PC-9 (cell line): Measurements from ENCODE around the gene TOM1L2. TPM values are rescaled to one million over a fixed set of nuclear protein-coding genes. Genes with fewer than 3 reads are reported as not detected.

Experiments
- BruUV-seq: library from RNA; stranded (reverse); fragments of 400-500 nt; replicated peaks from 2 replicates; lab custom pipeline; 2021; lab: Mats Ljungman, UMichigan
- CTCF ChIA-PET: fragments of 300-600 bp; sonication (Branson Sonifier 250); formaldehyde crosslinking; loops from one replicate; lab custom pipeline; 2022; ENCODE audit warnings: antibody characterized with exemption; lab: Charles Lee
- POLR2A ChIA-PET: fragments of 300-600 bp; sonication (Branson Sonifier 250); formaldehyde crosslinking; loops from one replicate; lab custom pipeline; 2022; ENCODE audit warnings: antibody characterized with exemption; ENCODE audit not compliant: unreplicated experiment; lab: Charles Lee
- DNase-seq, 2 experiments: peaks; one replicate each; pipeline versions ENCODE4 v3.0.0 to v3.0.0-alpha.2; 2015 to 2022; ENCODE audit warnings: mixed read lengths in 1 of 2
- H2AFZ ChIP-seq: fragments of 200-600 bp; sonication (generic); 2 replicates; pipeline ENCODE4 v1.8.1; 2017; ENCODE audit warnings: antibody characterized with exemption
- H3F3A ChIP-seq: fragments of 200-600 bp; sonication (generic); 2 replicates; pipeline ENCODE4 v1.8.1; 2017; ENCODE audit warnings: antibody characterized with exemption, mild to moderate bottlenecking, low read depth; ENCODE audit not compliant: insufficient read depth
- H3K27ac ChIP-seq: fragments of 200-600 bp; sonication (generic); 2 replicates; pipeline ENCODE4 v1.6.1; 2016; ENCODE audit warnings: mixed run types
- H3K27me3 ChIP-seq: fragments of 200-600 bp; sonication (generic); 2 replicates; pipeline ENCODE4 v1.6.1; 2016; ENCODE audit warnings: low read depth, mixed run types; ENCODE audit not compliant: insufficient read depth
- H3K36me3 ChIP-seq: fragments of 200-600 bp; sonication (generic); 2 replicates; pipeline ENCODE4 v1.6.1; 2016; ENCODE audit warnings: low read depth, mixed run types
- H3K4me1 ChIP-seq: fragments of 200-600 bp; sonication (generic); replicated peaks from 2 replicates; pipeline ENCODE4 v1.6.1; 2016; ENCODE audit warnings: mixed run types; ENCODE audit not compliant: insufficient read depth
- H3K4me2 ChIP-seq: fragments of 200-600 bp; sonication (generic); 2 replicates; pipeline ENCODE4 v1.6.1; 2017; ENCODE audit warnings: mixed run types
- H3K4me3 ChIP-seq: fragments of 200-600 bp; sonication (generic); 2 replicates; pipeline ENCODE4 v1.6.1; 2016; ENCODE audit warnings: mixed run types
- H3K79me2 ChIP-seq: fragments of 200-600 bp; sonication (generic); 2 replicates; pipeline ENCODE4 v1.6.1; 2017; ENCODE audit warnings: low read depth, mixed run types
- H3K9me2 ChIP-seq: fragments of 200-600 bp; sonication (generic); 2 replicates; pipeline ENCODE4 v1.8.1; 2017; ENCODE audit warnings: mild to moderate bottlenecking; ENCODE audit not compliant: insufficient read depth
- H3K9me3 ChIP-seq: fragments of 200-600 bp; sonication (generic); 2 replicates; pipeline ENCODE4 v1.8.1; 2016; ENCODE audit warnings: low read depth; ENCODE audit not compliant: insufficient read depth
- H4K20me1 ChIP-seq: fragments of 200-600 bp; sonication (generic); 2 replicates; pipeline ENCODE4 v1.8.1; 2017; ENCODE audit not compliant: insufficient read depth
- CTCF ChIP-seq: fragments of 200-600 bp; sonication (generic); conservative IDR thresholded peaks from 2 replicates; pipeline ENCODE4 v1.6.1; 2017; ENCODE audit warnings: mixed run types, antibody characterized with exemption, mild to moderate bottlenecking, moderate library complexity
- EZH2 ChIP-seq: fragments of 200-600 bp; sonication (generic); IDR thresholded peaks from 2 replicates; pipeline ENCODE4 v1.8.0; 2017; ENCODE audit warnings: antibody characterized with exemption, low read depth
- intact Hi-C: fragments of 100-400 bp; cut with micrococcal nuclease; formaldehyde crosslinking; loops from one replicate; pipeline ENCODE4 v1.10.0; 2022; ENCODE audit not compliant: unreplicated experiment
- total RNA-seq: library from RNA; stranded (reverse); gene quantifications from 2 replicates; pipeline ENCODE4 v1.2.3, GENCODE V29; 2021

The TOM1L2 gene
- total RNA-seq, 1 experiment from 2014 or later = 68.5 TPM

- no TSS peak for BruUV-seq
- no peak for DNase-seq
- intact Hi-C loops = no loop called here
- Histone ChIP-seq H4K20me1 (peaks cover 61% of the 10 kb centered on the region), H3F3A (peaks cover 62% of the 10 kb centered on the region), H3K79me2 (no peaks in the 10 kb centered on the region; the same call in 1 of the 2 replicates), H3K4me1 (peaks cover 18% of the 10 kb centered on the region; the same call in 1 of the 2 replicates), H3K27me3 (no peaks in the 10 kb centered on the region), H3K9me3 (no peaks in the 10 kb centered on the region), H3K36me3 (0 out of 2 replicates have a peak, but pooled peaks cover 15% of the 10 kb centered on the region), H2AFZ (no peak overlapping the region), H3K27ac (peak overlapping the region; percentile 3; the same call in 1 of the 2 replicates), H3K4me3 (no peak overlapping the region), H3K4me2 (no peak overlapping the region), H3K9me2 (no peaks in the 10 kb centered on the region)
- ChIA-PET POLR2A (interaction anchor here (0.7 kb wide), 1 partner anchor 112 kb away, joined by 4 read pairs; no protein-coding TSS in a partner anchor), CTCF (no interaction called here)
- TF ChIP-seq EZH2 (no peak), CTCF (no peak)
Measured at GRCh38 chr17:17807440-17807839, 164.8 kb downstream of the TOM1L2 start.

- Histone ChIP-seq H3K36me3 (0 out of 2 replicates have a peak, but pooled peaks cover 15% of the 10 kb centered on the region), H3K27ac (no peak overlapping the region), H3K4me2 (no peak overlapping the region), H3K27me3 (no peaks in the 10 kb centered on the region), H3K4me1 (peaks cover 13% of the 10 kb centered on the region; the same call in 1 of the 2 replicates), H3K9me2 (no peaks in the 10 kb centered on the region), H3K79me2 (no peaks in the 10 kb centered on the region; the same call in 1 of the 2 replicates), H4K20me1 (peaks cover 60% of the 10 kb centered on the region), H2AFZ (no peak overlapping the region), H3K9me3 (no peaks in the 10 kb centered on the region), H3F3A (peaks cover 55% of the 10 kb centered on the region), H3K4me3 (no peak overlapping the region)
- no TSS peak for BruUV-seq
- no peak for DNase-seq
- CTCF ChIA-PET = no interaction called here
- POLR2A ChIA-PET = no interaction called here
- TF ChIP-seq CTCF = no peak
- no peak for TF ChIP-seq EZH2
- intact Hi-C loops = no loop called here
Measured at GRCh38 chr17:17806611-17807274, 165.5 kb downstream of the TOM1L2 start.

- no peak overlapping the region for H3K4me3 ChIP-seq
- no peaks in the 10 kb centered on the region for H3K9me3 ChIP-seq
- no peak for TF ChIP-seq EZH2
- TF ChIP-seq CTCF = no peak
- CTCF ChIA-PET = interaction anchor here (0.5 kb wide), 1 partner anchor 124 kb away, joined by 4 read pairs; no protein-coding TSS in a partner anchor
- POLR2A ChIA-PET = interaction anchor here (0.5 kb wide), 1 partner anchor 30 kb away, joined by 3 read pairs; no protein-coding TSS in a partner anchor
- intact Hi-C loops = no loop called here
- H3K27ac ChIP-seq = no peak overlapping the region
- H3K36me3 ChIP-seq = 0 out of 2 replicates have a peak, but pooled peaks cover 15% of the 10 kb centered on the region
- peaks cover 61% of the 10 kb centered on the region for H4K20me1 ChIP-seq
- BruUV-seq = no TSS peak
- H3K79me2 ChIP-seq = no peaks in the 10 kb centered on the region; the same call in 1 of the 2 replicates
- no peaks in the 10 kb centered on the region for H3K27me3 ChIP-seq
- no peak for DNase-seq
- peaks cover 47% of the 10 kb centered on the region for H3F3A ChIP-seq
- H3K4me2 ChIP-seq = no peak overlapping the region
- H3K4me1 ChIP-seq = 0 out of 2 replicates have a peak, but pooled peaks cover 7% of the 10 kb centered on the region
- H3K9me2 ChIP-seq = no peaks in the 10 kb centered on the region
- H2AFZ ChIP-seq = no peak overlapping the region
Measured at GRCh38 chr17:17806035-17806434, 166.2 kb downstream of the TOM1L2 start.
